ENCODE results near the gene HOXA10.

The HOXA10 gene

DNA sequence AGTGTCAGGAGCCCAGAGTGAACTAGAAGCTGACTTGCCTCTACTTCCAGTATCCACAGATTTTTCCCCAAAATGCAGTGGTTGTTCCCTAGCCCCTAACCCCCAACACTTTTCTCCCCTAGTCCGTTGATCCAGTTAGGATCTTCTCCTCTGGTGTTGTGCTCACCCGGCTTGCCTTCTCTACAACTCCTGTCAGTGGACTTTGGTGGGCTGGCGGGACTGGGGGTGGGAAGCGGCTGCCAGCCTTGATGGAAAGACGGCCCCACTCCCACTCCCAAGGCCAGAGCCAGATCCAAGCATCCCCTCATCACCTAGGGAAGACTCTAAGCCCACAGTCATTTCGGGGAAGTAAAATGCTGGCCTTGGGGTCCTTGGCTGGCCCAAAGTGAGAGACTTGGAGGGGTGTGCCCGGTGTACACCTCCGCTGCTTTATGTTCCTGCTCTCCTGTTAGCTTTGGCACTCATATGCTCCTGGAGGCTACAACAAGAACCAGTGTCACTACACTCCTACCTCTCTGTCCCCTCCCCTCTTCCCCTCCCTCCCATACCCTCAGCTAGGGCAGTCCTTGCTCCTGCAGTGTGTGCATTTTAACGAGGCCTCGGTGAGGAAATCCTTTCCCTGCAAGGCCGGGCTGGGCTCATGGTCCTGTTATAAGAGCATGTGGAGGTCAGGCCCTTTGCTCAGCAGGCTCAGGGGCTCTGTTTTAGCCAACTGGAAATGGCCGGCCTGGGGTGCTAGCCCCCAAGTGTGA lies 930 bp upstream of the HOXA10 start:
- peaks cover 41% of the 10 kb centered on the region for H3K27me3 Mint-ChIP-seq (ENCODE audit: low read depth, poor library complexity)
- H3K36me3 Mint-ChIP-seq (ENCODE audit: low read depth) = peaks cover 25% of the 10 kb centered on the region
- H3K27ac Mint-ChIP-seq = peak overlapping the region; percentile 95
- H3K9me3 Mint-ChIP-seq = no peaks in the 10 kb centered on the region
- TF ChIP-seq, protein P1, sequence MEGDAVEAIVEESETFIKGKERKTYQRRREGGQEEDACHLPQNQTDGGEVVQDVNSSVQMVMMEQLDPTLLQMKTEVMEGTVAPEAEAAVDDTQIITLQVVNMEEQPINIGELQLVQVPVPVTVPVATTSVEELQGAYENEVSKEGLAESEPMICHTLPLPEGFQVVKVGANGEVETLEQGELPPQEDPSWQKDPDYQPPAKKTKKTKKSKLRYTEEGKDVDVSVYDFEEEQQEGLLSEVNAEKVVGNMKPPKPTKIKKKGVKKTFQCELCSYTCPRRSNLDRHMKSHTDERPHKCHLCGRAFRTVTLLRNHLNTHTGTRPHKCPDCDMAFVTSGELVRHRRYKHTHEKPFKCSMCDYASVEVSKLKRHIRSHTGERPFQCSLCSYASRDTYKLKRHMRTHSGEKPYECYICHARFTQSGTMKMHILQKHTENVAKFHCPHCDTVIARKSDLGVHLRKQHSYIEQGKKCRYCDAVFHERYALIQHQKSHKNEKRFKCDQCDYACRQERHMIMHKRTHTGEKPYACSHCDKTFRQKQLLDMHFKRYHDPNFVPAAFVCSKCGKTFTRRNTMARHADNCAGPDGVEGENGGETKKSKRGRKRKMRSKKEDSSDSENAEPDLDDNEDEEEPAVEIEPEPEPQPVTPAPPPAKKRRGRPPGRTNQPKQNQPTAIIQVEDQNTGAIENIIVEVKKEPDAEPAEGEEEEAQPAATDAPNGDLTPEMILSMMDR (IDR thresholded peaks at IDR 0.05) = no peak
- H3K4me3 Mint-ChIP-seq = peak overlapping the region; percentile 97
- DNase-seq = peak; percentile 36
- H3K4me1 Mint-ChIP-seq = peaks cover 75% of the 10 kb centered on the region

DNA sequence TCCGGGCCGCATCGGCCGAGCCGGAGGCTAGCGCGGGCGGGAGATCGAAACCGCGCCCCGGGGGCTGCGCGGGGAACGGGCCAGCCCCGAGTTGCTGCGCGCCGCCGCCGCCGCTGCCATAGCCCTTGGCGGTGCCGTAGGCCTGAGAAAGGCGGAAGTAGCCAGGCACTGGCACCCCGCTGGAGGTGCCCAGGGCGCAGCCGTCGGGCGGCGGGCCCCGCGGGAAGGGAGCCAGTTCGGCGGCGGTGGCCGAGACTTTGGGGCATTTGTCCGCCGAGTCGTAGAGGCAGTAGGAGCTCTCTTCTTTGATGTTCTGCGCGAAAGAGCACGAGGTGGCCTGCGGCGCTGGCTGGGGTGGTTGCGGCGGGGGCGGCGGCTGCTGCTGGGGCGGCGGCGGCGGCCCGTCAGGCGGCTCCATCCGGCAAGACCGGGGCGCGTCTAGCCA lies 587 bp downstream of the HOXA10 start:
- DNase-seq = peak; percentile 33
- Mint-ChIP-seq H3K27me3 (ENCODE audit: low read depth, poor library complexity) (peaks cover 30% of the 10 kb centered on the region), H3K9me3 (no peaks in the 10 kb centered on the region), H3K4me1 (peaks cover 60% of the 10 kb centered on the region), H3K27ac (no peak overlapping the region), H3K4me3 (peak overlapping the region; percentile 56), H3K36me3 (ENCODE audit: low read depth) (peaks cover 32% of the 10 kb centered on the region)
- TF ChIP-seq, protein P1 (IDR thresholded peaks at IDR 0.05) = no peak

DNA sequence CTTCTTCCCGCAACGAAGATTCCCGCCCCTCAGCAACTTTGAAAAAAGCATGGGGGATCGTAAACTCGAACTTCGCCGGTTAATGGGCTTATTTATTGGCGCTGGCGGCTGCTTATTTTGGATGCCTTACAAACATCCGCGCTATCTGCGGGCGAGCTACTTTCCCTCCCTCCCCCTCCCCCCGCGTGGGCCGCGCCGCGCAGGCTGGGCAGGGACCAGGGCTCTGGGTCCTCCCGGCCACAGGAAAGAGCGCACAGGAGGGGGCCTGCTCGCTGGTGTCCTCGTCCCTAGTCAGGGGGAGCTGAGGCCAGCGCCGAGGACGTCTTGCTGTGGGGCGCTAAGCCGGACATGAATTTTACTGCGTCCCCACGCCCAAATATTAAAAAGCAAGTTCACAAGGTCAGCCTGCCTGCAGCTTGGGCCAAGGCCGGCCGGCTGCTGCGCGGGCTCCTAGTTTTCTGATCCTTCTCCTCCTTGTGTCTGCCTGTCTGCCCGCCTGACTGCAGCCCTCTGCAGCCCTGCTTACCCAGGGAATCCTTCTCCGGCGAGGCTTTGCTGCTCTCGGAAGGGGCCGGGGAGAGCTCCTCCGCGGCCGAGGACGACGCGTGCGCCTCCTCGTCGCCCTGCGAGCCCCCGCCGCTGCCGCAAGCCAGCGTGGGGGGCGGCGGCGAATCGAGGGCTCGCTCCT lies 1.2 kb downstream of the HOXA10 start:
- H3K27me3 Mint-ChIP-seq (ENCODE audit: low read depth, poor library complexity) = peaks cover 26% of the 10 kb centered on the region
- H3K4me3 Mint-ChIP-seq = peak overlapping the region; percentile 97
- peaks cover 38% of the 10 kb centered on the region for H3K36me3 Mint-ChIP-seq (ENCODE audit: low read depth)
- TF ChIP-seq, protein P1 (IDR thresholded peaks at IDR 0.05) = no peak
- DNase-seq = peak; percentile 69
- peaks cover 57% of the 10 kb centered on the region for H3K4me1 Mint-ChIP-seq
- H3K9me3 Mint-ChIP-seq = no peaks in the 10 kb centered on the region
- H3K27ac Mint-ChIP-seq = peak overlapping the region; percentile 100

DNA sequence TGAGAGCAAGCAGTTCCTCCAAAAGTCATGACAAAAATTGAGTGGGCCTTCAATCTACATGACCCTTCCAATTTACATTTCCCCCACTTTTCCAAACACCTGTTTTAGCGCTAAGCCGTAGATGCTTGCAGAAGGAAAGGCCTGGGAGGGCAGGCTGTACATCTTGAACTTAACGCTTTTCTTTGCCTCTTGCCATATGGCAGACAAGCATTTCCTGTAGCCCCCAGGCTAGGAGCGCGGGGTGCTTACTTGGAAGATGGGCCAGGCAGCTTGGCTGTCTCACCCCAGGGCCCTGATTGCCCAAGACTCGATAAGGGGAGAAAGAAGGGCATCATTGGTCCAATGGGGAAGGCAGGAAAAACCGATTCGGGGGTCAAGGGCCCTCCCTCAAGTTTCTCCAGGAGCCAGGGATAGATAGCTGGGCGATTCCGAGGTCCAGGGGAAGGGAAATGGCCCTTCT lies 1.8 kb downstream of the HOXA10 start:
- Mint-ChIP-seq H3K36me3 (ENCODE audit: low read depth) (peaks cover 44% of the 10 kb centered on the region), H3K27ac (peak overlapping the region; percentile 100), H3K4me3 (peak overlapping the region; percentile 97), H3K4me1 (peaks cover 57% of the 10 kb centered on the region), H3K27me3 (ENCODE audit: low read depth, poor library complexity) (peaks cover 21% of the 10 kb centered on the region), H3K9me3 (no peaks in the 10 kb centered on the region)
- TF ChIP-seq, protein P1 (IDR thresholded peaks at IDR 0.05) = no peak
- peak; percentile 17 for DNase-seq

DNA sequence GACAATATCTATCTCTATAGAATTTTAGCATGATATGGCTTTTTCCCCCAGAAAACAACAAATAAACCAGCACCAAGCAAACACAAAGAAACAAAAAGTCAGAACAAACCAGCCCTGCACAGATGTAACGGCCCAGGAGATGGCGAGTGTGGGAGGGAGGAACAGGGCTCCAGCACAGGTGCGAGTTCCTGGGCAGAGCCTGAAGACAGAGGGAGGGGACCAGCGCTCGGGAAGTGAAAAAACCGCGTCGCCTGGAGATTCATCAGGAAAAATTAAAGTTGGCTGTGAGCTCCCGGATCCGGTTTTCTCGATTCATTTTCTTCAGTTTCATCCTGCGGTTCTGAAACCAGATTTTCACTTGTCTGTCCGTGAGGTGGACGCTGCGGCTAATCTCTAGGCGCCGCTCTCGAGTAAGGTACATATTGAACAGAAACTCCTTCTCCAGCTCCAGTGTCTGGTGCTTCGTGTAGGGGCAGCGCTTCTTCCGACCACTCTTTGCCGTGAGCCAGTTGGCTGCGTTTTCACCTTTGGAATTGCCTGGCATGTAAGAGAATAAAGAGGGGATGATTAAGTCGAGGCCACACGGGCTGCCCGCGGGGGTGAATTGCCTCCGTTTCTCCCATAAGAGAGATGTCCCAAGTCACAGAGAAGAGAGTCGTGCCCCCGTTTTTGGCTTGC lies 2.3 kb downstream of the HOXA10 start:
- TF ChIP-seq, protein P1 (IDR thresholded peaks at IDR 0.05) = no peak
- Mint-ChIP-seq H3K4me1 (peaks cover 56% of the 10 kb centered on the region), H3K27me3 (ENCODE audit: low read depth, poor library complexity) (peaks cover 21% of the 10 kb centered on the region), H3K9me3 (no peaks in the 10 kb centered on the region), H3K27ac (peak overlapping the region; percentile 100), H3K4me3 (peak overlapping the region; percentile 97), H3K36me3 (ENCODE audit: low read depth) (peaks cover 50% of the 10 kb centered on the region)
- DNase-seq = peak; percentile 22

Measured in nephron progenitor cell (in vitro differentiated cells).